ENCODE data around the gene DMWD.

DNA sequence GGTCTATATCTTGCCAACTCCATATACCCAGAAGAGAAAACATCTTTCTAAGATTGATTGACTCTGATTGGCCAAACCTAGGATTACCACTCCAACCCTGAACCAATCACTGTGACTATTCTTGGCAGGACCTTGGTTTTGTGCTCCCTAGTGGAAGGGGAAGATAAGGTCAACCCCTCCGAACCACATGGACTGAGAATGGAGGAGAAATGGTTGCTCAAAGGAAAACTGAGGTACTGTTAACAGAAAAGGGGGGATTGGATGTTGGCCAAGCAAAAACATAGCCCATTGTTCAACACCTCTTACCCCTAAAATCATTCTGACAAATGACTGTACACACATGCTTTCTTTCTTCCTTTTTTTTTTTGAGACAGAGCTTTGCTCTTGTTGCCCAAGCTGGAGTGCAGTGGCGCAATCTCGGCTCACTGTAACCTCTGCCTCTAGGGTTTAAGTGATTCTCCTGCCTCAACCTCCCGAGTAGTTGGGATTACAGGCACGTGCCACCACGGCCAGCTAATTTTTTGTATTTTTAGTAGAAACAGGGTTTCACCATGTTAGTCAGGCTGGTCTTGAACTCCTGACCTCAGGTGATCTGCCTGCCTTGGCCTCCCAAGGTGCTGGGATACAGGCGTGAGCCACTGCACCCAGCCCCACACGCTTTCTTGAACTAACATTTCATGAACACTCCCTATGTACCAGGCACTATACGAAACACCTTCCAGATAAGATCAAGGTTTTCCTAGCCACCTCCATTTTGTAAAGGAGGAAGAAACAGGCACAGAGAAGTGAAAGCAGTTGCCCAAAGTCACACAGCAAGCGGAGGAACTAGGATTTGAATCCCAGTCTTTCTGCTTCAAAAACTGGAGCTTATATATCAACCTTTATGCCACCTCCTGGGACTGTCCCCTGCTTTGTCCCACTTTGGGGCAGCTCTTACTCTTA, 52.9 kb downstream of the DMWD start:
- TF ChIP-seq POLR2A (IDR thresholded peaks at IDR 0.05) (no peak), POLR2AphosphoS5 (IDR thresholded peaks at IDR 0.05) (no peak), EP300 (IDR thresholded peaks at IDR 0.05; ENCODE audit: low read depth) (no peak)
- TF ChIP-seq, protein P1, sequence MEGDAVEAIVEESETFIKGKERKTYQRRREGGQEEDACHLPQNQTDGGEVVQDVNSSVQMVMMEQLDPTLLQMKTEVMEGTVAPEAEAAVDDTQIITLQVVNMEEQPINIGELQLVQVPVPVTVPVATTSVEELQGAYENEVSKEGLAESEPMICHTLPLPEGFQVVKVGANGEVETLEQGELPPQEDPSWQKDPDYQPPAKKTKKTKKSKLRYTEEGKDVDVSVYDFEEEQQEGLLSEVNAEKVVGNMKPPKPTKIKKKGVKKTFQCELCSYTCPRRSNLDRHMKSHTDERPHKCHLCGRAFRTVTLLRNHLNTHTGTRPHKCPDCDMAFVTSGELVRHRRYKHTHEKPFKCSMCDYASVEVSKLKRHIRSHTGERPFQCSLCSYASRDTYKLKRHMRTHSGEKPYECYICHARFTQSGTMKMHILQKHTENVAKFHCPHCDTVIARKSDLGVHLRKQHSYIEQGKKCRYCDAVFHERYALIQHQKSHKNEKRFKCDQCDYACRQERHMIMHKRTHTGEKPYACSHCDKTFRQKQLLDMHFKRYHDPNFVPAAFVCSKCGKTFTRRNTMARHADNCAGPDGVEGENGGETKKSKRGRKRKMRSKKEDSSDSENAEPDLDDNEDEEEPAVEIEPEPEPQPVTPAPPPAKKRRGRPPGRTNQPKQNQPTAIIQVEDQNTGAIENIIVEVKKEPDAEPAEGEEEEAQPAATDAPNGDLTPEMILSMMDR (IDR thresholded peaks at IDR 0.05): no peak

All from transverse colon (tissue), 4 donors.